ENCODE measurements around the gene MEP1B.

Gene MEP1B

GRCh38 chr18:32259553-32259952 lies 69.7 kb downstream of the MEP1B start:
- Mint-ChIP-seq H3K27me3 (ENCODE audit: low read depth, poor library complexity) (peaks cover 9% of the 10 kb centered on the region), H3K4me1 (no peaks in the 10 kb centered on the region), H3K36me3 (ENCODE audit: low read depth) (no peaks in the 10 kb centered on the region), H3K27ac (no peak overlapping the region), H3K9me3 (no peaks in the 10 kb centered on the region), H3K4me3 (no peak overlapping the region)
- TF ChIP-seq CTCF (IDR thresholded peaks at IDR 0.05), result no peak
- no peak for DNase-seq

GRCh38 chr18:32261003-32261402 lies 71.2 kb downstream of the MEP1B start:
- no peaks in the 10 kb centered on the region for H3K4me1 Mint-ChIP-seq
- no peak overlapping the region for H3K4me3 Mint-ChIP-seq
- peaks cover 6% of the 10 kb centered on the region for H3K27me3 Mint-ChIP-seq (ENCODE audit: low read depth, poor library complexity)
- no peak overlapping the region for H3K27ac Mint-ChIP-seq
- no peak for DNase-seq
- no peak for TF ChIP-seq CTCF (IDR thresholded peaks at IDR 0.05)
- no peaks in the 10 kb centered on the region for H3K9me3 Mint-ChIP-seq
- no peaks in the 10 kb centered on the region for H3K36me3 Mint-ChIP-seq (ENCODE audit: low read depth)

- Mint-ChIP-seq H3K9me3 (no peaks in the 10 kb centered on the region), H3K36me3 (ENCODE audit: low read depth) (no peaks in the 10 kb centered on the region), H3K27ac (no peak overlapping the region), H3K27me3 (ENCODE audit: low read depth, poor library complexity) (peaks cover 4% of the 10 kb centered on the region), H3K4me1 (no peaks in the 10 kb centered on the region), H3K4me3 (no peak overlapping the region)
- TF ChIP-seq CTCF (IDR thresholded peaks at IDR 0.05), result no peak
- DNase-seq, result no peak
Measured at GRCh38 chr18:32262092-32262491, 72.3 kb downstream of the MEP1B start.

- no peak for TF ChIP-seq CTCF (IDR thresholded peaks at IDR 0.05)
- H3K4me1 Mint-ChIP-seq, result peaks cover 8% of the 10 kb centered on the region
- H3K27me3 Mint-ChIP-seq (ENCODE audit: low read depth, poor library complexity), result peaks cover 2% of the 10 kb centered on the region
- no peak for DNase-seq
- peaks cover 17% of the 10 kb centered on the region for H3K36me3 Mint-ChIP-seq (ENCODE audit: low read depth)
- no peak overlapping the region for H3K4me3 Mint-ChIP-seq
- H3K27ac Mint-ChIP-seq, result no peak overlapping the region
- H3K9me3 Mint-ChIP-seq, result no peaks in the 10 kb centered on the region
Measured at GRCh38 chr18:32264401-32264800, 74.6 kb downstream of the MEP1B start.

- TF ChIP-seq CTCF (IDR thresholded peaks at IDR 0.05), result no peak
- H3K4me3 Mint-ChIP-seq, result no peak overlapping the region
- no peak overlapping the region for H3K27ac Mint-ChIP-seq
- H3K9me3 Mint-ChIP-seq, result no peaks in the 10 kb centered on the region
- DNase-seq, result no peak
- H3K36me3 Mint-ChIP-seq (ENCODE audit: low read depth), result peaks cover 29% of the 10 kb centered on the region
- H3K4me1 Mint-ChIP-seq, result peaks cover 8% of the 10 kb centered on the region
- H3K27me3 Mint-ChIP-seq (ENCODE audit: low read depth, poor library complexity), result peaks cover 2% of the 10 kb centered on the region
Measured at GRCh38 chr18:32267463-32267862, 77.6 kb downstream of the MEP1B start.

All from nephron progenitor cell (in vitro differentiated cells).